MCF 10A (cell line): Measurements from ENCODE around the gene MYO1G. TPM values are rescaled to one million over a fixed set of nuclear protein-coding genes. Genes with fewer than 3 reads are reported as not detected.
A peak's percentile ranks its signal among the peaks of the same experiment; 100 is the strongest.

ENCODE experiments used
- BruUV-seq: library from RNA; stranded (reverse); fragments of 400-500 nt; replicated peaks from 2 replicates; lab custom pipeline; 2021; lab: Mats Ljungman, UMichigan
- CTCF ChIA-PET: fragments of 300-600 bp; sonication (Branson Sonifier 250); formaldehyde crosslinking; extraction: SDS; loops from one replicate; lab custom pipeline; 2021; ENCODE audit warnings: antibody characterized with exemption, inconsistent platforms; lab: Yijun Ruan, JAX
- POLR2A ChIA-PET: fragments of 300-600, 350-650 bp; sonication (Branson Sonifier 250); formaldehyde crosslinking; extraction: SDS; loops from one replicate; lab custom pipeline; 2020; ENCODE audit warnings: antibody characterized with exemption, inconsistent platforms; lab: Yijun Ruan, JAX
- DNase-seq: peaks from one replicate; pipeline ENCODE4 v3.0.0-alpha.2; 2018; ENCODE audit not compliant: unreplicated experiment
- H3K27ac Mint-ChIP-seq: one replicate; pipeline ENCODE4 v1.8.0; 2022; ENCODE audit warnings: mild to moderate bottlenecking, low read depth, mixed read lengths; ENCODE audit not compliant: unreplicated experiment
- H3K27me3 Mint-ChIP-seq: one replicate; pipeline ENCODE4 v1.8.0; 2022; ENCODE audit warnings: mixed read lengths; ENCODE audit not compliant: insufficient read depth, unreplicated experiment
- H3K36me3 Mint-ChIP-seq: one replicate; pipeline ENCODE4 v1.8.0; 2022; ENCODE audit warnings: mild to moderate bottlenecking, moderate library complexity, mixed read lengths; ENCODE audit not compliant: insufficient read depth, unreplicated experiment
- H3K4me1 Mint-ChIP-seq: one replicate; pipeline ENCODE4 v1.8.0; 2022; ENCODE audit warnings: mixed read lengths; ENCODE audit not compliant: insufficient read depth, unreplicated experiment
- H3K4me3 Mint-ChIP-seq: one replicate; pipeline ENCODE4 v1.8.0; 2022; ENCODE audit warnings: mild to moderate bottlenecking, moderate library complexity, mixed read lengths; ENCODE audit not compliant: unreplicated experiment
- H3K9me3 Mint-ChIP-seq: one replicate; pipeline ENCODE4 v1.8.0; 2022; ENCODE audit warnings: mixed read lengths; ENCODE audit not compliant: unreplicated experiment
- CTCF ChIP-seq: fragments of 200-600 bp; IDR thresholded peaks from one replicate; pipeline ENCODE4 v1.8.0; 2022; ENCODE audit warnings: antibody characterized with exemption, mild to moderate bottlenecking; ENCODE audit not compliant: unreplicated experiment
- intact Hi-C: fragments of 100-400 bp; cut with micrococcal nuclease; formaldehyde crosslinking; loops from 2 replicates; pipeline ENCODE4 v1.14.1; 2022
- total RNA-seq: library from RNA; stranded (reverse); gene quantifications from 2 replicates; pipeline ENCODE4 v1.2.3, GENCODE V29; 2022

MYO1G gene
- total RNA-seq, 1 experiment from 2014 or later = 0.14 TPM

DNA sequence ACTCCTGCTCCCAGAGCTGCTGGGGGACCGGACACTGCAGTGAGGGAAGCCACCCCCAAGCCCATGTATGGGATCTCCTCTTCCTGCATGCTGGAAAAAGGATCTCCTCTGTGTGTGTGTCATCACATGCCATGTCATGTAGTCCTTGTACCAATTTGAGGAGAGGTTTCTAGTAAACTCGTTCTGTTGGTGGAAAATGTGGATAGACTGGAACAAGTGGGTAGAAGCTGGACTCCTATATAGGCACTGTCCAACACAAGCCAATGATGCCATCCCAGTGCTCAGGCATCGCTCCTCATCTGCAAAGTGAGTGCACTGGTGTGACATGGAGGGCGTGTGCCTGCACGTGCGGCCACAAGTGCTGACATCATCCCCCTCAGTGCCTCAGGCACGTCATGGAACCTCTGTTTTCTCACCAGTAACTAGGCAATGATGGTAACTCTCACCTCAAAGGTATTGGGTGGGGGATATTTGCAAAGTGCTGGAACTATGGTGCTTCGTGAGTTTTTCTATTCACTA, 19.3 kb downstream of the MYO1G start:
- Mint-ChIP-seq H3K27ac (no peak overlapping the region), H3K4me3 (no peak overlapping the region), H3K27me3 (no peaks in the 10 kb centered on the region), H3K4me1 (peaks cover 18% of the 10 kb centered on the region), H3K9me3 (no peaks in the 10 kb centered on the region), H3K36me3 (no peaks in the 10 kb centered on the region)
- intact Hi-C loops = loop anchor here (1.0 kb wide), 1 partner anchor 102 kb away; no protein-coding TSS in a partner anchor
- DNase-seq = peak; percentile 44
- no peak for TF ChIP-seq CTCF
- ChIA-PET POLR2A (interaction anchor here (0.6 kb wide), 1 partner anchor 20 kb away, joined by 3 read pairs; no protein-coding TSS in a partner anchor), CTCF (no interaction called here)
- BruUV-seq = no TSS peak

DNA sequence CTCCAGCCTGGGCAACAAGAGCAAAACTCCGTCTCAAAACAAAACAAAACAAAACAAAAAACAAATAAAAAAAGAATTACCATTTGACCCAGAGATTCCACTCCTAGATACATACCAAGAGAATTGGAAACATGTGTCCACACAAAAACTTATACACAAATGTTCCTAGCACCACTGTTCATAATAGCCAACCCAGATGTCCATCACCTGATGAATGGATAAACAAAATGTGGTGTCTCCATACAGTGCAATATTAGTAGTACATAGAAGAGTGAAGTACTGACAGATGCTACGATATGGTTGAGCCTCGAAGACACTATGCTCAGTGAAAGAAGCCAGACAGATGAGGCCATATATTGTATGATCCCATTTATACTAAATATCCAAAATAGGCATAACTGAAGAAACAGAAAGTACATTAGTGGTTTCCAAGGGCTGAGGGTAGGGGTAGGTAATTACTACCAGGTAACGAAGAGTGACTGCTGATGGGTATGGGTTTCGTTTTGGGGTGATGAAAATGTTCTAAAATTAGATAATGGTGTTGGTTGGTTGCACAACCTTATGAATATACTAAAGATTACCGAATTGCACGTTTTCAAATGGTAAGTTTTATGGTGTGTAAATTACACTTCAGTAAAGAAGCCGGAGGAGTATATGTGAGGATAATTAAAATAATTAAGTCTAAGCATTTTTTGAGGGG, 20.0 kb downstream of the MYO1G start:
- TF ChIP-seq CTCF = no peak
- Mint-ChIP-seq H3K27ac (no peak overlapping the region), H3K27me3 (no peaks in the 10 kb centered on the region), H3K4me1 (peaks cover 18% of the 10 kb centered on the region), H3K36me3 (no peaks in the 10 kb centered on the region), H3K4me3 (no peak overlapping the region), H3K9me3 (peaks cover 2% of the 10 kb centered on the region)
- BruUV-seq = TSS peak; percentile 92
- POLR2A ChIA-PET = no interaction called here
- intact Hi-C loops = loop anchor here (1.0 kb wide), 1 partner anchor 101 kb away; no protein-coding TSS in a partner anchor
- CTCF ChIA-PET = no interaction called here
- DNase-seq = no peak

DNA sequence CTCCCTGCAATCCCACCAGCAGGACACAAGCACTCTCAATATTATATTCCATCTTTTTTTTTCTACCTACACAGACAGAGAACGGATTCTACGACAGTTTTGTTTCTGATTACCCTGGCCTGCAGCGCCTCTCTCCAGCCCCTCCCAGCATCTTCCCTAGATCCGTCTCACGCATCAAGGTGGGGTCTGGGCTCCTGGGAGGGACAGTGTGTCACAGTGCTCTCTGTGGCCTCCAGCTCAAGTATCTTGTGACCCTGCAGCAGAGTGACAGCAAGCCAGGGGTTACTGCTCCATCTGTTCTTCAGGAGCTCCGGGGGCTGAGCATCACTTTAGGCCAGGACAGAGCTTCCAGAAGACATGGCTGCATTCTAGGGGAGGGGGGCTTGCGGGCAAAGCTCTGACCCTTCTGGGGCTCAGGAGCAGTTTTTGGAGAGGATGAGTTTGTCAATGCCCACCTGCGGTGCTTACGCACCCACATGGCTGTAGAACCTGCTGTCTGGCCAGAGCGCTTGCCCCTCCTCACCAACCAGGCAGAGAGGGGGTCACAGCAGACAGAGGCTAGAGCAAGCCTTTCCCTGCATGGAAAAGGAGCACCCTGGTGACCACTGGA, 22.6 kb downstream of the MYO1G start:
- H3K4me3 Mint-ChIP-seq = no peak overlapping the region
- ChIA-PET CTCF (no interaction called here), POLR2A (interaction anchor here (0.6 to 1.3 kb wide), 2 partner anchors 19 to 86 kb away, joined by 3 to 4 read pairs; no protein-coding TSS in a partner anchor)
- no TSS peak for BruUV-seq
- H3K4me1 Mint-ChIP-seq = peaks cover 18% of the 10 kb centered on the region
- H3K27me3 Mint-ChIP-seq = no peaks in the 10 kb centered on the region
- H3K36me3 Mint-ChIP-seq = no peaks in the 10 kb centered on the region
- no peak for DNase-seq
- TF ChIP-seq CTCF = no peak
- intact Hi-C loops = no loop called here
- no peak overlapping the region for H3K27ac Mint-ChIP-seq
- H3K9me3 Mint-ChIP-seq = peaks cover 7% of the 10 kb centered on the region

DNA sequence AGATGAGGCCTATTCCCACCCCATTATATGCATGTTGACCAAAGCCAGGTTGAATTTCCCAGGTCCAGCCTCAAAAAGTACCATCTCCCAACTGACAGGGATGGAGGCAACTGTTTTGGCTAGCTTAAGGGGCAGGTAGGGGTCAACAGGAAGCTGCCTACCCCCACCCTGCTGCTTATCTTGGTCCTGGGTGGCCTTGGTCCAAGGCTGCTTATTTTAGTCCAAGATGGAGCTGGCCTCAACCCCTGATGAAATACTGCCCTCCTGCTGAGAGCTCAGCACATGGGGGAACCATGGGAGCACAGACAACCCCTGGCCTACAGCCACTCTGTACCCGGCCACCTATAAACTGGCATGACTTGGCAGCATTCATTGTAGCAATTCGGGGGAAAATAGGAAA, 23.1 kb downstream of the MYO1G start:
- no TSS peak for BruUV-seq
- CTCF ChIA-PET = no interaction called here
- no peak overlapping the region for H3K27ac Mint-ChIP-seq
- H3K36me3 Mint-ChIP-seq = no peaks in the 10 kb centered on the region
- peaks cover 7% of the 10 kb centered on the region for H3K9me3 Mint-ChIP-seq
- intact Hi-C loops = no loop called here
- TF ChIP-seq CTCF = no peak
- no peaks in the 10 kb centered on the region for H3K27me3 Mint-ChIP-seq
- POLR2A ChIA-PET = interaction anchor here (1.3 kb wide), 1 partner anchor 19 kb away, joined by 4 read pairs; no protein-coding TSS in a partner anchor
- peaks cover 17% of the 10 kb centered on the region for H3K4me1 Mint-ChIP-seq
- H3K4me3 Mint-ChIP-seq = no peak overlapping the region
- DNase-seq = no peak
